HL-60 (cell line): ENCODE measurements around the gene PPIG.
"Not testable (repeated sequence)": the region's sequence is repeated elsewhere in the genome, so short reads cannot be mapped to it uniquely, and the experiment has no call there.

ENCODE experiments used
- DNase-seq, 2 experiments: peaks; one replicate each; pipeline ENCODE4 v3.0.0-alpha.2; 2010 to 2020; ENCODE audit warnings: low read depth in 1 of 2, low spot score in 1 of 2
- H3K27ac ChIP-seq: fragments of 250-450 bp; sonication (Bioruptor Pico); replicated peaks from 2 replicates; pipeline ENCODE4 v1.5.1; 2020; ENCODE audit warnings: mild to moderate bottlenecking, moderate library complexity
- H3K27me3 ChIP-seq: fragments of 250-450 bp; sonication (Bioruptor Pico); 2 replicates; pipeline ENCODE4 v1.5.1; 2021; ENCODE audit warnings: mild to moderate bottlenecking, moderate library complexity; ENCODE audit not compliant: insufficient read depth, poor library complexity, severe bottlenecking
- H3K4me3 ChIP-seq: replicated peaks from 2 replicates; pipeline ENCODE4 v1.5.1; 2011; ENCODE audit warnings: mild to moderate bottlenecking, control low read depth, low read length; ENCODE audit not compliant: insufficient read depth
- GABPA ChIP-seq: IDR thresholded peaks from 2 replicates; pipeline ENCODE4 v1.6.1; 2012; ENCODE audit warnings: low read depth
- POLR2AphosphoS5 ChIP-seq: IDR thresholded peaks from 2 replicates; pipeline ENCODE4 v1.6.1; 2012; ENCODE audit warnings: low read depth
- REST ChIP-seq: IDR thresholded peaks from 2 replicates; pipeline ENCODE4 v1.6.1; 2012; ENCODE audit warnings: low read depth; ENCODE audit not compliant: insufficient replicate concordance
- SPI1 ChIP-seq: IDR thresholded peaks from 2 replicates; pipeline ENCODE4 v1.6.1; 2012; ENCODE audit warnings: low read depth, mild to moderate bottlenecking, borderline replicate concordance
- TF ChIP-seq, protein P1 (sequence below): IDR thresholded peaks from one replicate; pipeline ENCODE4 v1.5.1; 2011; ENCODE audit warnings: low read length, control low read depth, inconsistent platforms; ENCODE audit not compliant: insufficient read depth

The PPIG gene

DNA sequence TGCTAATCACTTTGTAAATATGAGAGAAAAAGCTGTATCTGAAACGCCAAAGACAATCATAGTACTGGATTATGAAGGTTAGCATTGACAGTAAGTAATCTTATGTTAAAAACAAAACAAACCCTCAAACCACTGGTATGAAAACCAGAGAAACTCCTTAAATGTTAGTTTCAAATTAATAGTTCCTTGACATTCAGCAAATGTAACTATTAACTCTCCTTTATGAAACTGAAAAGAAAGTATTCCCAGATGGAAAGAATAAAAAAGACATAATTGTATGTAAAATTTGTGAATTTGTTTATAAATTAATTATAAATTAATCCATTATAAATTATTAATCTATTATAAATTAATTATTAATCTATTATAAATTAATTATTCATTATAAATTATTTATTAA is 22.8 kb upstream of the PPIG start:
- DNase-seq, result no peak
- H3K27ac ChIP-seq, result no peak overlapping the region
- no peak for TF ChIP-seq POLR2AphosphoS5
- no peak for TF ChIP-seq REST
- TF ChIP-seq, protein P1, sequence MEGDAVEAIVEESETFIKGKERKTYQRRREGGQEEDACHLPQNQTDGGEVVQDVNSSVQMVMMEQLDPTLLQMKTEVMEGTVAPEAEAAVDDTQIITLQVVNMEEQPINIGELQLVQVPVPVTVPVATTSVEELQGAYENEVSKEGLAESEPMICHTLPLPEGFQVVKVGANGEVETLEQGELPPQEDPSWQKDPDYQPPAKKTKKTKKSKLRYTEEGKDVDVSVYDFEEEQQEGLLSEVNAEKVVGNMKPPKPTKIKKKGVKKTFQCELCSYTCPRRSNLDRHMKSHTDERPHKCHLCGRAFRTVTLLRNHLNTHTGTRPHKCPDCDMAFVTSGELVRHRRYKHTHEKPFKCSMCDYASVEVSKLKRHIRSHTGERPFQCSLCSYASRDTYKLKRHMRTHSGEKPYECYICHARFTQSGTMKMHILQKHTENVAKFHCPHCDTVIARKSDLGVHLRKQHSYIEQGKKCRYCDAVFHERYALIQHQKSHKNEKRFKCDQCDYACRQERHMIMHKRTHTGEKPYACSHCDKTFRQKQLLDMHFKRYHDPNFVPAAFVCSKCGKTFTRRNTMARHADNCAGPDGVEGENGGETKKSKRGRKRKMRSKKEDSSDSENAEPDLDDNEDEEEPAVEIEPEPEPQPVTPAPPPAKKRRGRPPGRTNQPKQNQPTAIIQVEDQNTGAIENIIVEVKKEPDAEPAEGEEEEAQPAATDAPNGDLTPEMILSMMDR, result no peak
- no peak for TF ChIP-seq SPI1
- TF ChIP-seq GABPA, result no peak
- H3K4me3 ChIP-seq, result no peak overlapping the region
- no peaks in the 10 kb centered on the region for H3K27me3 ChIP-seq

- H3K27me3 ChIP-seq, H3K4me3 ChIP-seq, DNase-seq, H3K27ac ChIP-seq: not testable (repeated sequence)
Measured at GRCh38 chr2:169562084-169562483, 22.1 kb upstream of the PPIG start.

DNA sequence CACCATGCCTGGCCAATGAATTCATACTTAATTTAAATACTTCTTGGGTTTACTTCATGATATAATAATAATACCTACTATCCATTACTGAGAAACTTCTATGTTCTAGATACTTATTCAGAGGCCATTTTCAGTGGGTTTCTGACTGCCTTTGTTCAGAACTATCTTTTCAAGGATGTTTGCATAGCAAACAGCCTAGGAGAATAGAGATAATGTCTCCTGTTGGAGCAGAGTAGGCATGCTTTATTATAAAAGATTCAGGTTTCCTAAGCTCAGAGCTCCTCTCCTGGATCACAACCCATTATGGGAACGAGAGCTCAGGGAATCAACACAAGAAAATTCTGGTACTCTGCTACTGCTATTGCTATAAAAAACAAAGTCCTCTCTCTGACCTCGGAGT is 21.6 kb upstream of the PPIG start:
- Histone ChIP-seq H3K27me3 (no peaks in the 10 kb centered on the region), H3K4me3 (no peak overlapping the region), H3K27ac (no peak overlapping the region)
- no peak for DNase-seq
- TF ChIP-seq POLR2AphosphoS5, result no peak
- no peak for TF ChIP-seq GABPA
- no peak for TF ChIP-seq SPI1
- no peak for TF ChIP-seq REST
- TF ChIP-seq, protein P1, result no peak

GRCh38 chr2:169565686-169566085 is 18.5 kb upstream of the PPIG start:
- Histone ChIP-seq H3K27ac (no peak overlapping the region), H3K4me3 (no peak overlapping the region), H3K27me3 (no peaks in the 10 kb centered on the region)
- no peak for DNase-seq
- TF ChIP-seq POLR2AphosphoS5, result no peak
- TF ChIP-seq, protein P1, result no peak
- TF ChIP-seq SPI1, result no peak
- TF ChIP-seq GABPA, result no peak
- TF ChIP-seq REST, result no peak
